GM21515 (cell line): Measurements from ENCODE around the gene S1PR1.

Experiments
- ATAC-seq: cut with Tn5 transposase; IDR thresholded peaks from one replicate; pipeline ENCODE4 v1.9.1; 2021; ENCODE audit not compliant: unreplicated experiment

The S1PR1 gene

GRCh38 chr1:101245246-101245927, 8.6 kb downstream of the S1PR1 start:
- no peak for ATAC-seq

GRCh38 chr1:101247404-101248287, 10.8 kb downstream of the S1PR1 start:
- peak; percentile 98 for ATAC-seq

- ATAC-seq: no peak
These were observed 13.4 kb downstream of the S1PR1 start for GRCh38 chr1:101250222-101250621.

GRCh38 chr1:101250656-101251272, 13.9 kb downstream of the S1PR1 start:
- ATAC-seq: no peak

GRCh38 chr1:101251504-101251903, 14.7 kb downstream of the S1PR1 start:
- ATAC-seq: no peak

GRCh38 chr1:101253976-101254674, 17.3 kb downstream of the S1PR1 start:
- no peak for ATAC-seq

GRCh38 chr1:101257500-101258325, 20.9 kb downstream of the S1PR1 start:
- peak; percentile 84 for ATAC-seq

GRCh38 chr1:101259744-101260148, 22.9 kb downstream of the S1PR1 start:
- no peak for ATAC-seq

- no peak for ATAC-seq
These were observed 23.9 kb downstream of the S1PR1 start for GRCh38 chr1:101260556-101261350.

- ATAC-seq: no peak
These were observed 24.8 kb downstream of the S1PR1 start for GRCh38 chr1:101261623-101262022.

- ATAC-seq: no peak
These were observed 25.2 kb downstream of the S1PR1 start for GRCh38 chr1:101262060-101262459.

GRCh38 chr1:101262630-101263348, 26.0 kb downstream of the S1PR1 start:
- ATAC-seq: no peak

GRCh38 chr1:101264697-101265096, 27.9 kb downstream of the S1PR1 start:
- ATAC-seq: no peak

- ATAC-seq: no peak
These were observed 28.9 kb downstream of the S1PR1 start for GRCh38 chr1:101265684-101266083.

- no peak for ATAC-seq
These were observed 30.3 kb downstream of the S1PR1 start for GRCh38 chr1:101267082-101267481.

- no peak for ATAC-seq
These were observed 32.1 kb downstream of the S1PR1 start for GRCh38 chr1:101268893-101269292.

- ATAC-seq: no peak
These were observed 38.9 kb downstream of the S1PR1 start for GRCh38 chr1:101275672-101276071.

GRCh38 chr1:101276818-101277217, 40.0 kb downstream of the S1PR1 start:
- ATAC-seq: no peak

- ATAC-seq: no peak
These were observed 41.4 kb downstream of the S1PR1 start for GRCh38 chr1:101278238-101278637.
